GM03348 (cell line): ENCODE measurements around the gene TTLL8.
A peak's percentile ranks its signal among the peaks of the same experiment; 100 is the strongest.
"Not testable (repeated sequence)": the region's sequence is repeated elsewhere in the genome, so short reads cannot be mapped to it uniquely, and the experiment has no call there.

ENCODE experiments used
- DNase-seq: peaks from one replicate; pipeline ENCODE4 v3.0.0; 2012; ENCODE audit warnings: low spot score

Gene TTLL8

DNA sequence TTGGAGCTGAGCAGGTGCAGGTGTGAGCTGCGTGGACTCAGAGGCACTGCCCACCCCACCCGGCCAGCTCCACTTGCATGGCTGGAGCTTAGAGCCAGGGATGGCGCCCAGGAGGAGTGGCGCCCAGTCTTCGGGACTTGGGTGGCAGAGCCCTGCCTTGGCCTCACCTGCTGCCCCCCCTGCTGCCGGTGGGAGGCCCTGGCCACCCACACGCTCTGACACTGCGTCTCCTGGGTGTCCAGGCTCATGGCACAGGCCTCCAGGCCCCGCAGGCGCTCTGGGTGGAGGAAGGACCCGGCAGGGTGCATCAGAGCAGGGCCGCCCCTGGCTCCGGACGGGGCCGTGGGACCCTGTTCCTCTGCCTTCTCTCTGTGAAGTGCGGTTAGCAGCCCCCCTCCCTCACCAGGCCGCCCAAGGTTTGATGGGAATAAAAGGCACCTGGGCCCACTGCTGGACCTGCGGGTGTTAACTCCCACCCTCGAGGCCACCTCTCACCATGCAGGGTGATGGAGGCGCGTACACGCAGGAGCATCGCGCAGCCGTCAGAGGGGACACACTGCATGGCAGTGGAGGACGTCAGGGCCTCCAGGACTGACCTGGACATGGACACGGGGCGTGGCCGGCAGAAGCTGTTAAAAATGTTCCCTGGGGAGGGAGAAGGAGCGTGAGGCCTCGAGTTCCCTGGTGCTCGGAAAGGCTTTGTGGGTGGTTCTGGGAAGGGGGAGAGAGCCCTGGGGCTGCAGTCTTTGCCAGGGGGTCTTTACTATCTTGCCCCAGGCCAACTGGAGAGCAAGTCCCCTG, 57.3 kb downstream of the TTLL8 start:
- DNase-seq: no peak

- peak; percentile 6 for DNase-seq
Measured at GRCh38 chr22:49999946-50000586, 58.0 kb downstream of the TTLL8 start.

- peak; percentile 64 for DNase-seq
Measured at GRCh38 chr22:49999063-49999945, 58.8 kb downstream of the TTLL8 start.

DNA sequence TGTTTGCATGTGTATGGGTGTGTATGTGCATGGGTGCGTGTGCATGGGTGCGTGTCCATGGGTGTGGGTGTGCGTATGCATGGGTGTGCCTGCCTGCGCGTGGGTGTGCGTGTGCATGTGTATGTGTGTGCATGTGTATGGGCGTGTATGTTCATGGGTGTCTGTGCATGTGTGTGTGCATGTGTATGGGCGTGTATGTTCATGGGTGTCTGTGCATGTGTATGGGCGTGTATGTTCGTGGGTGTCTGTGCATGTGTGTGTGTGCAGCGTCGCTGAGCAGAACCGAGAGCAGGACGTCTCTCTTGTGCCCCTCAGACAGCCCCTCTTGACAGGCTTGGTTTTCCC, 59.4 kb downstream of the TTLL8 start:
- no peak for DNase-seq

GRCh38 chr22:49997932-49998717, 60.0 kb downstream of the TTLL8 start:
- no peak for DNase-seq

- no peak for DNase-seq
Measured at GRCh38 chr22:49997251-49997599, 60.9 kb downstream of the TTLL8 start.

- no peak for DNase-seq
Measured at GRCh38 chr22:49996518-49997250, 61.4 kb downstream of the TTLL8 start.

DNA sequence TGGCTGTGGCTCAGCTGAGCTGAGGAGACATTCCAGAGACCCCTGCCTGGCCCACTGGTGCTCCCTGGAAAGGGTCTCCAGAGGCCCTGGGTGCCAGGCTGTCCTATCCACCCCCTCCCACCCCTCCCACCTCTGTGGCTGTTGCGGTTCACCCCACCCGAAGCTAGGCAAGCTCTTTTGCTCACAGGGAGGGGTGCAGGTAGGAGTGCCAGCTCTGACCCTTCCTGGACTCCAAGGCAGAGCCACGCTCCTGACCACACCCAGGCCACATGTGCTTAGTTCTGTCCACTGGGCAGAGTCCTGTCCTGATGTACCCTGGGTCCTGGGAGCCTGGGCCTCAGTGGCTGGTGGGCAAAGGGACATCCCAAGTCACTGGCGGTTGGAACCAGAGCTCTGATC, 62.0 kb downstream of the TTLL8 start:
- DNase-seq: no peak

DNA sequence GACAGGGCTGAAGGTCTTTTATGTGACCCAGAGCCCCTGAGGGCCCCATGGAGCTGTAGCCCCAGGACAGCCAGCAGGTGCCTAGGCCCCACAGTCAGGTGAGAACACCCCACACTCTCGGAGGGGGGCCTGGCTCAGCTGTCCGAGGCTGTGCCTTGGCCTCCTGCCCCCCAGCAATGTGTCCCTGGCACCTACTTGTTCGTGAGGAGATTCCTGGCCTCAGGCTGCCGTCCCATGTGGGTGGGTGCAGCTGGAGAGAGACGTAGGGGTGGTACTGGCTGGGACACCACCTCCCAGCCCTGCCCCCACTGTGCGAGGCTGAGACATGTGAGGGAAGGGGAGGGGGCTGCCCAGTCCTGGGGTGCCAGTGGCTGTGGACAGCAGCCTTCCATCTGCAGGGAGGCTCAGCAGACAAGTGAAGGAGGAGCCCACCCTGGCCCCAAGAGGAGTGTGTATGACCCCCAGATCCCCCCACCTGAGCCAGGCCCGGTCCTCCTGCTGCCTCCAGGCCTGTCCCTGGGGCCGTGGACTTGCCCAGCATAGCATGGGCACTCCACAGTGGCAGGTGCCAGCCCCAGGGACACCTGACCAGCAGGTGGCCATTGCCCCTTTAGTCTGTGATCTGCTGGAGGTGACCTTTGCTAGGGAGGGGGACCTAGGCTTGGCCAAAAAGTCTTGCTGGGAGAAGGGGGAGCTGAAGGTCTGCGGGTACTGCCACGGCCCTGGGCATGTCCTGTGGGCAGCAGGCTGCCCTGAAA, 62.6 kb downstream of the TTLL8 start:
- DNase-seq: no peak

- DNase-seq: no peak
Measured at GRCh38 chr22:49995041-49995360, 63.1 kb downstream of the TTLL8 start.

DNA sequence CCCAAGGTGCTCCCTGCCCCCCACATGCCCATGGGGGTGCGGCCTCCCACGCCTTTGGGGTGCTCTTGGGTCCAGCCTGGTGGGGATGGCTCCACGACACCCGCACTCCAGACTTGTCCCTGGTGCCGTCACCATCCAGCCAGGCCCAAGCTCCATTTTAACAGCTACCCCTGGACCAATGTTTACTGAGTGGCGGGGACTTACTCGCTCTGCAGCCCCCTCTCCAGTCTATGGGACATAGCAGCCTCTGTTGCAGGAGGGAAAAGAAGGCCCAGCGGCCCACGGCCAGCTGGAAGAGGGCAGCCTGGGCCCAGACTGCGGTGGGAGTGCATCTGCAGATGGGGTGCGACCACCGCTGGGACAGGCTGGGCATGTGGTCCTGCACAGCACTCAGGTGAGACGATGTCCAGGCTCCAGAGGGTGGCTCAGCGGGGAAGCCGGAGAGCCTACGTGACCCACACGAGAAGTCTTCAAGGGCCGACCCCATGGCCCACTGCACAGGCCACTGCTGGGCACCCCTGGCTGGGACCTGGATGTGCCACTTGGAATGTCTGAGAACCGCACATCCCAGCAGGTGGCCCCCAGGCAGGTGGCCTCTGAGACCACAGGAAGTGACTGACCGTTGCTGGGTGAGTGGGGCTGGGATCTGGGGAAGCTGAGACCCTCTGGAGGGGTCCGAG, 63.6 kb downstream of the TTLL8 start:
- DNase-seq: no peak

DNA sequence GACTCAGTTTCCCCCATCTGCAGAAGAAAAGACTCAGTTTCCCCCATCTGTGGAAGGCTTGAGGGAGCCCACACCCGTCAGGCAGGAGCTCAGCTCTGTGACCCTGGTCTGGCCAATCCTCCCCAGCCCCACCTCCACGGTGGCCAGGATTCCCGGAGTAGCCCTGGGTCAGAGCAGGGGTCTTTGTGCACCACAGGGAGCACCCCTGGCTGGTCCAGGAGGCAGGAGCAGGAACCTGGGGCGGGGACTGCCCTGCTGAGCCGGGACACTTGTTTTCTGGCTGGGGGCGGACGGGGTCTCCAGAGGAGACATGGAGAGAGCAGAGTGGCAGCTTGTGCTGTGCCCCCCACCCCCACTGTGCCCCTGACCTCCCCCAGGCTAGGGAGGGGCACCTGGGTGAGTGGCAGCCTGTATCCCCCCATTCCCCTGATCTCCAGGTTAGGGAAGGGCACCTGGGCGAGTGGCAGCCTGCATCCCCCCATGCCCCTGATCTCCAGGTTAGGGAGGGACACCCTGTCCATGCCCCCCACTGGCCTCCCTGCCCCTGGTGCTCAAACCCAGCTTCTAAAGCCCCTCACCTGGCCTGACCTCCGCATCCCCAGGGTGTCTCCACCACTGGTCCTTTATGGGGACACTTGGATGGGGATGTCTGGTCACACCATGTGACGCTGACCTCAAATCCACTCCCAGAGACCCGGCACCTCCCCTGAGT, 64.3 kb downstream of the TTLL8 start:
- no peak for DNase-seq

- DNase-seq: peak; percentile 85
Measured at GRCh38 chr22:49992921-49993648, 65.0 kb downstream of the TTLL8 start.

GRCh38 chr22:49991907-49992533, 66.1 kb downstream of the TTLL8 start:
- DNase-seq: no peak

- DNase-seq: no peak
Measured at GRCh38 chr22:49991167-49991566, 66.9 kb downstream of the TTLL8 start.

DNA sequence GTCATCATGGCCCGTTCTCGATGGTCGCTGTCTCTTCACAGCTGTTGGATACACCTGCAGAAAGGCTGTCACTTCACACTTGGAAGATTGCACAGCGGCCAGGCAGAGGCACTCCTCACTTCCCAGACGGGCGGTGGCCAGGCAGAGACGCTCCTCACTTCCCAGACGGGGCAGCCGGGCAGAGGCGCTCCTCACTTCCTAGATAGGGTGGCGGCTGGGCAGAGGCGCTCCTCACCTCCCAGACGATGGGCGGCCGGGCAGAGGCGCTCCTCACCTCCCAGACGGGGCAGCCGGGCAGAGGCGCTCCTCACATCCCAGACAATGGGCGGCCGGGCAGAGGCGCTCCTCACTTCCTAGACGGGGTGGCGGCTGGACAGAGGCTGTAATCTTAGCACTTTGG, 68.3 kb downstream of the TTLL8 start:
- DNase-seq: not testable (repeated sequence)

DNA sequence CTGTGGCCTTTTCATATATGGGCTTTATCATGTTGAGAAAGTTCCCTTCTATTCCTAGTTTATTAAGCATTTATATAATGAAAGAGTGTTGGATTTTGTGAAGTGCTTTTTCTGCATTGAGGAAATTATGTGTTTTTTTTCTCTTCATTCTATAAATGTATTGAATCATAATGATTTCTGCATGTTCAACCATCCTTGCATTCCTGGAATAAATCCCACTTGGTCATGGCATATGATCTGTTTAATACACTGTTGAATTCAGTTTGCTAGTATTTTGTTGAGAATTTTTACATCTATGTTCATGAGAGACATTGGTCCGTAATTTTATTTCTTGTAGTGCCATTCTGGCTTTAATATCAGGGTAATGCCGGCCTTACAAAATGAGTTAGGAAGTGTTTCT, 71.8 kb downstream of the TTLL8 start:
- no peak for DNase-seq
